IMR-90 (cell line): ENCODE data around the gene EDIL3. TPM values are rescaled to one million over a fixed set of nuclear protein-coding genes. Genes with fewer than 3 reads are reported as not detected.

ENCODE experiments used
- ATAC-seq: fragments of 200-7000 bp; cut with Tn5 transposase; 2 replicates; pipeline ENCODE4 v1.9.1; 2020; ENCODE audit warnings: low read depth, mild to moderate bottlenecking, moderate library complexity
- BruUV-seq: library from RNA; stranded (reverse); fragments of 400-500 nt; replicated peaks from 2 replicates; lab custom pipeline; 2021; lab: Mats Ljungman, UMichigan
- CTCF ChIA-PET: fragments of 300-600 bp; formaldehyde crosslinking; extraction: SDS; loops from one replicate; lab custom pipeline; 2021; ENCODE audit warnings: antibody characterized with exemption; lab: Yijun Ruan, JAX
- POLR2A ChIA-PET: fragments of 300-600 bp; sonication (Branson Sonifier 250); formaldehyde crosslinking; loops from one replicate; lab custom pipeline; 2022; ENCODE audit warnings: antibody characterized with exemption; ENCODE audit not compliant: unreplicated experiment; lab: Charles Lee
- DNase-seq: peaks from one replicate; pipeline ENCODE4 v3.0.0; 2013
- H2AFZ ChIP-seq: replicated peaks from 2 replicates; pipeline ENCODE3; 2013; ENCODE audit warnings: low read length, mild to moderate bottlenecking; ENCODE audit not compliant: poor library complexity
- H2AK5ac ChIP-seq: 2 replicates; pipeline ENCODE4 v1.6.1; 2013; ENCODE audit warnings: low read depth, low read length, inconsistent platforms
- H2AK9ac ChIP-seq: replicated peaks from 2 replicates; pipeline ENCODE3; 2013; ENCODE audit warnings: mild to moderate bottlenecking, low read depth, low read length, moderate library complexity; ENCODE audit not compliant: poor library complexity
- H2BK120ac ChIP-seq: 2 replicates; pipeline ENCODE4 v1.6.1; 2013; ENCODE audit warnings: low read depth, low read length, inconsistent platforms
- H2BK15ac ChIP-seq: 3 replicates; pipeline ENCODE4 v1.6.1; 2013; ENCODE audit warnings: low read depth, low read length, inconsistent platforms
- H2BK20ac ChIP-seq: 2 replicates; pipeline ENCODE4 v1.6.1; 2013; ENCODE audit warnings: low read depth, mild to moderate bottlenecking, inconsistent platforms, low read length, moderate library complexity
- H2BK5ac ChIP-seq: 2 replicates; pipeline ENCODE4 v1.6.1; 2013; ENCODE audit warnings: mild to moderate bottlenecking, low read depth, low read length, inconsistent platforms; ENCODE audit not compliant: poor library complexity, severe bottlenecking
- H3K14ac ChIP-seq: replicated peaks from 2 replicates; pipeline ENCODE4 v1.6.1; 2013; ENCODE audit warnings: low read depth, low read length, inconsistent platforms
- H3K18ac ChIP-seq: 2 replicates; pipeline ENCODE4 v1.6.1; 2013; ENCODE audit warnings: low read depth, low read length, control low read depth
- H3K23ac ChIP-seq: 2 replicates; pipeline ENCODE4 v1.6.1; 2013; ENCODE audit warnings: low read depth, low read length, inconsistent platforms
- H3K27ac ChIP-seq: 2 replicates; pipeline ENCODE4 v1.5.1; 2013; ENCODE audit warnings: mild to moderate bottlenecking, control low read depth, low read length; ENCODE audit not compliant: insufficient read depth
- H3K27me3 ChIP-seq: 2 replicates; pipeline ENCODE4 v1.6.1; 2013; ENCODE audit warnings: low read length; ENCODE audit not compliant: control insufficient read depth, insufficient read depth
- H3K36me3 ChIP-seq: 2 replicates; pipeline ENCODE4 v1.6.1; 2013; ENCODE audit warnings: low read length, mixed read lengths; ENCODE audit not compliant: control insufficient read depth, insufficient read depth
- H3K4ac ChIP-seq: 2 replicates; pipeline ENCODE4 v1.6.1; 2013; ENCODE audit warnings: low read depth, low read length, inconsistent platforms
- H3K4me1 ChIP-seq: 2 replicates; pipeline ENCODE4 v1.6.1; 2013; ENCODE audit warnings: low read length, mixed read lengths; ENCODE audit not compliant: control insufficient read depth, insufficient read depth
- H3K4me2 ChIP-seq: 2 replicates; pipeline ENCODE4 v1.6.1; 2013; ENCODE audit warnings: low read depth, mild to moderate bottlenecking, control low read depth, low read length, moderate library complexity
- H3K4me3 ChIP-seq: 2 replicates; pipeline ENCODE4 v1.5.1; 2013; ENCODE audit warnings: low read depth, mild to moderate bottlenecking, control low read depth, low read length, moderate library complexity; ENCODE audit not compliant: insufficient read depth
- H3K56ac ChIP-seq: 2 replicates; pipeline ENCODE4 v1.6.1; 2013; ENCODE audit warnings: low read length, inconsistent platforms; ENCODE audit not compliant: insufficient read depth; ENCODE audit errors: extremely low read depth
- H3K79me1 ChIP-seq, 2 experiments: 2 replicates each; pipeline ENCODE4 v1.6.1; 2013; ENCODE audit warnings: low read length in 2 of 2, inconsistent platforms in 1 of 2, low read depth in 1 of 2
- H3K9ac ChIP-seq: 2 replicates; pipeline ENCODE4 v1.6.1; 2013; ENCODE audit warnings: low read depth, low read length, control low read depth
- H3K9me1 ChIP-seq: 2 replicates; pipeline ENCODE4 v1.6.1; 2013; ENCODE audit warnings: low read length, inconsistent platforms; ENCODE audit not compliant: insufficient read depth
- H3K9me3 ChIP-seq: 2 replicates; pipeline ENCODE4 v1.6.1; 2013; ENCODE audit warnings: low read length; ENCODE audit not compliant: control insufficient read depth, insufficient read depth
- H4K20me1 ChIP-seq: 2 replicates; pipeline ENCODE4 v1.6.1; 2013; ENCODE audit warnings: low read length, inconsistent platforms; ENCODE audit not compliant: insufficient read depth
- H4K5ac ChIP-seq: 2 replicates; pipeline ENCODE4 v1.6.1; 2013; ENCODE audit warnings: mild to moderate bottlenecking, low read depth, low read length, control low read depth
- H4K8ac ChIP-seq, 2 experiments: 2 replicates each; pipeline ENCODE4 v1.6.1; 2013; ENCODE audit warnings: low read depth in 2 of 2, low read length in 2 of 2, control low read depth in 1 of 2, inconsistent platforms in 1 of 2
- H4K91ac ChIP-seq: 2 replicates; pipeline ENCODE4 v1.6.1; 2013; ENCODE audit warnings: low read depth, low read length, inconsistent platforms; ENCODE audit not compliant: insufficient read depth
- BHLHE40 ChIP-seq: fragments of 150-350 bp; IDR thresholded peaks from 2 replicates; pipeline ENCODE4 v1.6.1; 2016; ENCODE audit warnings: mild to moderate bottlenecking, low read depth, low read length
- CEBPB ChIP-seq: IDR thresholded peaks from 2 replicates; pipeline ENCODE4 v1.6.1; 2012; ENCODE audit warnings: low read depth, low read length, improper control_type of control experiment
- CHD1 ChIP-seq: IDR thresholded peaks from 2 replicates; pipeline ENCODE4 v1.6.1; 2012; ENCODE audit warnings: low read depth, low read length, improper control_type of control experiment
- ELK1 ChIP-seq: fragments of 150-350 bp; IDR thresholded peaks from 2 replicates; pipeline ENCODE4 v1.6.1; 2016; ENCODE audit warnings: low read depth, mild to moderate bottlenecking, low read length, moderate library complexity, borderline replicate concordance
- FOS ChIP-seq: fragments of 150-350 bp; IDR thresholded peaks from 2 replicates; pipeline ENCODE4 v1.6.1; 2016; ENCODE audit warnings: low read depth, low read length
- MAFK ChIP-seq: IDR thresholded peaks from 2 replicates; pipeline ENCODE4 v1.6.1; 2012; ENCODE audit warnings: low read depth, low read length, improper control_type of control experiment
- MAZ ChIP-seq: IDR thresholded peaks from 2 replicates; pipeline ENCODE4 v1.6.1; 2012; ENCODE audit warnings: low read depth, mild to moderate bottlenecking, low read length, improper control_type of control experiment, moderate library complexity, borderline replicate concordance
- MXI1 ChIP-seq: IDR thresholded peaks from 2 replicates; pipeline ENCODE4 v1.6.1; 2012; ENCODE audit warnings: low read depth, mild to moderate bottlenecking, low read length, moderate library complexity, borderline replicate concordance
- NFE2L2 ChIP-seq: fragments of 150-350 bp; IDR thresholded peaks from 2 replicates; pipeline ENCODE4 v1.6.1; 2016; ENCODE audit warnings: low read depth, mild to moderate bottlenecking, low read length
- POLR2A ChIP-seq: IDR thresholded peaks from 2 replicates; pipeline ENCODE4 v1.6.1; 2012; ENCODE audit warnings: mild to moderate bottlenecking, low read depth, low read length
- RAD21 ChIP-seq: IDR thresholded peaks from 2 replicates; pipeline ENCODE4 v1.6.1; 2012; ENCODE audit warnings: low read length, improper control_type of control experiment
- RCOR1 ChIP-seq: IDR thresholded peaks from 2 replicates; pipeline ENCODE4 v1.6.1; 2012; ENCODE audit warnings: mild to moderate bottlenecking, low read length, improper control_type of control experiment; ENCODE audit not compliant: insufficient replicate concordance
- RFX5 ChIP-seq: IDR thresholded peaks from 2 replicates; pipeline ENCODE4 v1.8.0; 2012; ENCODE audit warnings: low read depth, mild to moderate bottlenecking, low read length, moderate library complexity
- WGBS, 2 experiments: methylation state at CpG; one replicate each; pipeline versions ENCODE4 v1.1.5 to v1.1.7; 2013; ENCODE audit warnings: missing lambda C conversion rate in 2 of 2; ENCODE audit not compliant: insufficient read length in 1 of 2; ENCODE audit errors: extremely low coverage in 2 of 2; 5-methylcytosine and 5-hydroxymethylcytosine counted together
- dilution Hi-C: fragments of 300-500 bp; cut with HindIII; formaldehyde crosslinking; loops from one replicate; pipeline ENCODE4 v1.14.3; 2018; ENCODE audit warnings: low sequenced_read_pairs; ENCODE audit not compliant: unreplicated experiment
- in situ Hi-C: fragments of 300-500 bp; cut with MboI; formaldehyde crosslinking; loops from 3 replicates; pipeline ENCODE4 v1.14.3; 2019; ENCODE audit warnings: low sequenced_read_pairs, inconsistent platforms, mixed read lengths
- intact Hi-C: fragments of 100-400 bp; cut with micrococcal nuclease; formaldehyde crosslinking; loops from 2 replicates; pipeline ENCODE4 v1.10.0; 2022
- polyA plus RNA-seq, 3 experiments: library from polyadenylated mRNA; depleted of rRNA; stranded (reverse); fragments of >200 nt; gene quantifications; 2 replicates each; pipeline ENCODE4 v1.2.3, GENCODE V29; 2012; ENCODE audit warnings: low replicate concordance in 1 of 3
- total RNA-seq: library from RNA; depleted of rRNA; stranded (reverse); fragments of >200 nt; gene quantifications from 2 replicates; pipeline ENCODE4 v1.2.3, GENCODE V29; 2012
- TF ChIP-seq, protein P1 (sequence below): fragments of 150-350 bp; IDR thresholded peaks from 2 replicates; pipeline ENCODE4 v1.6.1; 2017; ENCODE audit warnings: mild to moderate bottlenecking, antibody characterized with exemption, low read length, low read depth
- TF ChIP-seq, protein P2 (sequence below): conservative IDR thresholded peaks from 2 replicates; pipeline ENCODE4 v1.5.1; 2012; ENCODE audit warnings: mild to moderate bottlenecking, low read depth, low read length, improper control_type of control experiment

Gene EDIL3
- total and polyA plus RNA-seq, 2 of the 4 experiments (the other 2 are of a cell fraction) = 55.5 to 82.8 TPM

DNA sequence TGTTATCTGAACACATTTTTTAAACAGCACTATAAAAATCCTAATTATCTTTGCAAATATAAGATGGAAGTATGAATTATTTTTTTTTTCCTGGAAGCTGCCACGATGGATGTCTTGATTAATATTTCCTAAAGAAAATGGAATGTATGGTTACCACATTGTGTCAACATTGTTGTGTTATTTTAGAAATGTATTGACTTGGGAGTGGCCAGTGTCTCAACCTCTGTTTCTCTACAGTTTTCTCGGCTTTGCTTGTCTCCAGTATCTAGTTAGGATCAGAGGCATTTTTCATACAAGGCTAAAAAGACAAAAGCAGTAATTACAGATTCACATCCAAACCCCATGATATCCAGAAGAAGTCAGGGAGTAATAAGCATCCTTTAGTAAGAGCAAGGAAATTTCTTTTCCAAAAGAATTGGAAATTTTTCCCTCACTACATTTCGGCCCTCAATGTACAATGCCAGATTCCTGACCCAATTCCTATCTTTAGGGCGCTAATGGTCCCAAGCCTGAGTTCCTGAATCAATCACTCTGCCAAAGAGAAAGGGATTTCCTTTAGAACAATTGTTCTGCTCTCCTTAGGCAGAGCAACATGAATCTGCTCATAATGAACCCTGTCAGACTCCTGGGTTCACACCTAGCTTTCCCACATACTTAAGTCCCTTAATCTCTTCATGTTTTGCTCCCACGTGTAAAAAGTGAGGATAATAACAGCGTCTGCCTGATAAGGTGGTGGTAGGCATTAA lies 111.7 kb downstream of the EDIL3 start:
- 86% methylated on average over 1 of the region's 6 CpGs; no CpG with 5 or more reads in 1 of the 2 experiments for whole genome bisulfite sequencing, 2 experiments
- POLR2A ChIA-PET = no interaction called here
- dilution Hi-C loops = no loop called here
- TF ChIP-seq NFE2L2 (no peak), MXI1 (no peak), POLR2A (no peak), MAFK (no peak), BHLHE40 (no peak), RFX5 (no peak), RAD21 (no peak), CHD1 (no peak), ELK1 (no peak), MAZ (no peak), FOS (no peak), CEBPB (no peak), RCOR1 (no peak)
- TF ChIP-seq, protein P1, sequence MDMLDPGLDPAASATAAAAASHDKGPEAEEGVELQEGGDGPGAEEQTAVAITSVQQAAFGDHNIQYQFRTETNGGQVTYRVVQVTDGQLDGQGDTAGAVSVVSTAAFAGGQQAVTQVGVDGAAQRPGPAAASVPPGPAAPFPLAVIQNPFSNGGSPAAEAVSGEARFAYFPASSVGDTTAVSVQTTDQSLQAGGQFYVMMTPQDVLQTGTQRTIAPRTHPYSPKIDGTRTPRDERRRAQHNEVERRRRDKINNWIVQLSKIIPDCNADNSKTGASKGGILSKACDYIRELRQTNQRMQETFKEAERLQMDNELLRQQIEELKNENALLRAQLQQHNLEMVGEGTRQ = no peak
- TF ChIP-seq, protein P2, sequence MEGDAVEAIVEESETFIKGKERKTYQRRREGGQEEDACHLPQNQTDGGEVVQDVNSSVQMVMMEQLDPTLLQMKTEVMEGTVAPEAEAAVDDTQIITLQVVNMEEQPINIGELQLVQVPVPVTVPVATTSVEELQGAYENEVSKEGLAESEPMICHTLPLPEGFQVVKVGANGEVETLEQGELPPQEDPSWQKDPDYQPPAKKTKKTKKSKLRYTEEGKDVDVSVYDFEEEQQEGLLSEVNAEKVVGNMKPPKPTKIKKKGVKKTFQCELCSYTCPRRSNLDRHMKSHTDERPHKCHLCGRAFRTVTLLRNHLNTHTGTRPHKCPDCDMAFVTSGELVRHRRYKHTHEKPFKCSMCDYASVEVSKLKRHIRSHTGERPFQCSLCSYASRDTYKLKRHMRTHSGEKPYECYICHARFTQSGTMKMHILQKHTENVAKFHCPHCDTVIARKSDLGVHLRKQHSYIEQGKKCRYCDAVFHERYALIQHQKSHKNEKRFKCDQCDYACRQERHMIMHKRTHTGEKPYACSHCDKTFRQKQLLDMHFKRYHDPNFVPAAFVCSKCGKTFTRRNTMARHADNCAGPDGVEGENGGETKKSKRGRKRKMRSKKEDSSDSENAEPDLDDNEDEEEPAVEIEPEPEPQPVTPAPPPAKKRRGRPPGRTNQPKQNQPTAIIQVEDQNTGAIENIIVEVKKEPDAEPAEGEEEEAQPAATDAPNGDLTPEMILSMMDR = no peak

More for the DNA sequence above, 111.7 kb downstream of the EDIL3 start:
- no peaks in the 10 kb centered on the region for H4K20me1 ChIP-seq
- intact Hi-C loops = no loop called here
- H3K56ac ChIP-seq = no peak overlapping the region
- no peak overlapping the region for H3K18ac ChIP-seq
- H3K4me2 ChIP-seq = no peak overlapping the region; the same call in 1 of the 2 replicates
- H3K36me3 ChIP-seq = no peaks in the 10 kb centered on the region
- no peak overlapping the region for H3K4me3 ChIP-seq
- in situ Hi-C loops = no loop called here
- CTCF ChIA-PET = no interaction called here
- H3K9ac ChIP-seq = no peak overlapping the region
- H2AK5ac ChIP-seq = no peak overlapping the region; the same call in 1 of the 2 replicates
- H3K27me3 ChIP-seq = no peaks in the 10 kb centered on the region
- no peak overlapping the region for H4K5ac ChIP-seq
- H3K14ac ChIP-seq = 0 out of 2 replicates have a peak overlapping the region, but pooled peaks have one; percentile 8
- 0 out of 4 replicates have a peak overlapping the region, but pooled peaks of 1 of the 2 experiments have one; percentile 1 for H4K8ac ChIP-seq
- no peak overlapping the region for H2BK120ac ChIP-seq
- H2BK5ac ChIP-seq = no peak overlapping the region
- no peak overlapping the region for H2AFZ ChIP-seq
- no peak overlapping the region for H2BK15ac ChIP-seq
- peaks cover 2 to 3% of the 10 kb centered on the region in 2 experiments; a peak in 2 of 4 replicates for H3K79me1 ChIP-seq
- no peak overlapping the region for H4K91ac ChIP-seq
- no peak overlapping the region for H3K4ac ChIP-seq
- H3K27ac ChIP-seq = no peak overlapping the region
- no peak overlapping the region; the same call in 1 of the 2 replicates for H3K23ac ChIP-seq
- no peak overlapping the region for H2AK9ac ChIP-seq
- no peaks in the 10 kb centered on the region; the same call in 1 of the 2 replicates for H3K4me1 ChIP-seq
- ATAC-seq (no peak), DNase-seq (no peak)
- H3K9me3 ChIP-seq = no peaks in the 10 kb centered on the region
- H3K9me1 ChIP-seq = no peaks in the 10 kb centered on the region
- no peak overlapping the region for H2BK20ac ChIP-seq
- no TSS peak for BruUV-seq
